ENCODE measurements around the gene BCO1.
A peak's percentile ranks its signal among the peaks of the same experiment; 100 is the strongest.

BCO1 gene

DNA sequence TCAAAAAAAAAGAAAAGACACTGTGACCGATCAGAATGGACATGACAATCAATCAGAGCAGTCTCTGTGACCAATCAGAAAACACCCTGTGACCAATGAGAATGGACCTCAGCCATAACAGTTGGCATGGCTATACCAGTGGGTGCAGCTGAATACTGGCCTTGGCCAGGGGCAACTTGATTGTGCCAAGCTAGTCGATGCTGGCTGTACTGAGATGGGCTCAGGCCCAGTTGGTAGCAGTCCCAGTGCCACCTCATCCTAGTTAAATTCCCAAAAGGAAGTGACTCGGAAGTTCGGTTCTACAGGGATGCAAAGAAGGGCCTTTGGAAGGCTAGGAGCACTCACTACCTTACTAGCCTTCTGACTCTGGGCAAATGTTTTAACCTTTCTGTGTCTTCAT, 37.2 kb upstream of the BCO1 start (continued):
- TF ChIP-seq MYNN (tag by site-specific recombination; IDR thresholded peaks at IDR 0.05; ENCODE audit: borderline replicate concordance) (no peak), ZNF423 (tag by site-specific recombination; IDR thresholded peaks at IDR 0.05) (no peak), ZNF24 (tag by site-specific recombination; IDR thresholded peaks at IDR 0.05) (no peak), ZNF133 (tag by site-specific recombination; IDR thresholded peaks at IDR 0.05) (no peak), HOXC10 (CRISPR knock-in tag; IDR thresholded peaks at IDR 0.05) (no peak), ZNF2 (tag by site-specific recombination; IDR thresholded peaks at IDR 0.05) (no peak)

DNA sequence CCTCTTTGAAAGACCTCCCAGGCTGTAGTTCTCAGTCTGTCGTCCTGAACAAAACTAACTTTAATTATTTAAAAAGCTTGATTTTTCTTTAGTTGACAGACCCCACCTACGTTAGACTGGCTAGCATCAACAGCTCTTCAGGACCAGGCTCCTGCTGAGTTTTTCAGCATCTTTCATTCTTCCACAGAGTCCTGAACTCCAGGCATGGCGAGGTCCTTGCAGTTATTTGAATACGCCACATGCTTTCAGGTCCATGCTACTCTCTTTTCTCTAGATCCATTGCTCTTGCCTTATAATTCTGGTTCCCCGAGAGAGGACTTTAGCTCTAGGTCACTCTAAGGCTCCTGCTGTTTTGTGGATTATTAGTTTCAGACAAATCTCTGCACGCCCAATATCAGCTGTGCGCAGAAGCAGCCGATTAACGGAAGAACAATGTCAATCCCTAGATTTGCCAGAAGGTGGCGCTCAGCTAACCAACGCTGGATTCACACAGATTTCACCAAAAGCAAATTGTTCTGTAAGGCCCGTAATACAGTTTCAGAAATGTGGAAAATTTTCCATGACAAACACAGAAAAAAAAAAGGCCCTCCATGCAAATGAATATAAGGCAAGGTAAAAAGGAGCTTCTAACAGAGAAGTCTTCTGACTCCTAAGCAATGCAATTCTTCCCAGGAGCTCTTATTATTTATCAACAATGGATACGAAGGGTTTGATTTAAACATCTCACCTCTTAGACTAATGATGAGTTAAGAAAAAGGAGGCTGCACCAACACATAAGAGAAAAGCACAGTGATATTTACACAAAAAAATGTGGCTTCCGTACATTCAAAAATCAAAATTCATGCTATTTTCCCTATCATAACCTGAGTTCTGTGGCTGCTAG, 33.5 kb upstream of the BCO1 start:
- Histone ChIP-seq H3K4me3 (ENCODE audit: low read depth, low read length) (no peak overlapping the region), H3K4me1 (ENCODE audit: control insufficient read depth, insufficient read depth, low read length) (no peaks in the 10 kb centered on the region), H3K27ac (ENCODE audit: extremely low read depth, low read depth, low read length) (no peak overlapping the region), H3K36me3 (ENCODE audit: control insufficient read depth in 2 of 2, insufficient read depth in 1 of 2, low read length in 2 of 2) (no peaks in the 10 kb centered on the region), H3K9me3 (ENCODE audit: control insufficient read depth, insufficient read depth, low read depth, low read length) (no peaks in the 10 kb centered on the region)
- ChIA-PET CTCF (interaction anchor here (0.5 to 2.6 kb wide), 44 partner anchors 8 to 1533 kb away, joined by 3 to 13 read pairs (median 4); partner anchors contain the start of genes BCO1 and GAN), POLR2A (interaction anchor here (0.5 kb wide), 1 partner anchor 444 kb away, joined by 3 read pairs; no protein-coding TSS in a partner anchor)
- no peak for TF ChIP-seq SP3 (tag by site-specific recombination; IDR thresholded peaks at IDR 0.05)
- peak; percentile 54 for TF ChIP-seq ZNF654 (tag by site-specific recombination; IDR thresholded peaks at IDR 0.05; ENCODE audit: low read depth)
- TF ChIP-seq, protein P1, sequence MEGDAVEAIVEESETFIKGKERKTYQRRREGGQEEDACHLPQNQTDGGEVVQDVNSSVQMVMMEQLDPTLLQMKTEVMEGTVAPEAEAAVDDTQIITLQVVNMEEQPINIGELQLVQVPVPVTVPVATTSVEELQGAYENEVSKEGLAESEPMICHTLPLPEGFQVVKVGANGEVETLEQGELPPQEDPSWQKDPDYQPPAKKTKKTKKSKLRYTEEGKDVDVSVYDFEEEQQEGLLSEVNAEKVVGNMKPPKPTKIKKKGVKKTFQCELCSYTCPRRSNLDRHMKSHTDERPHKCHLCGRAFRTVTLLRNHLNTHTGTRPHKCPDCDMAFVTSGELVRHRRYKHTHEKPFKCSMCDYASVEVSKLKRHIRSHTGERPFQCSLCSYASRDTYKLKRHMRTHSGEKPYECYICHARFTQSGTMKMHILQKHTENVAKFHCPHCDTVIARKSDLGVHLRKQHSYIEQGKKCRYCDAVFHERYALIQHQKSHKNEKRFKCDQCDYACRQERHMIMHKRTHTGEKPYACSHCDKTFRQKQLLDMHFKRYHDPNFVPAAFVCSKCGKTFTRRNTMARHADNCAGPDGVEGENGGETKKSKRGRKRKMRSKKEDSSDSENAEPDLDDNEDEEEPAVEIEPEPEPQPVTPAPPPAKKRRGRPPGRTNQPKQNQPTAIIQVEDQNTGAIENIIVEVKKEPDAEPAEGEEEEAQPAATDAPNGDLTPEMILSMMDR (tag by site-specific recombination; IDR thresholded peaks at IDR 0.05): 0 out of 2 replicates have a peak, but pooled peaks have one; percentile 21
- TF ChIP-seq GFI1B (tag by site-specific recombination; IDR thresholded peaks at IDR 0.05): peak; percentile 29; the same call in 1 of the 2 replicates
- no peak for TF ChIP-seq ZNF596 (tag by site-specific recombination; IDR thresholded peaks at IDR 0.05)

DNA sequence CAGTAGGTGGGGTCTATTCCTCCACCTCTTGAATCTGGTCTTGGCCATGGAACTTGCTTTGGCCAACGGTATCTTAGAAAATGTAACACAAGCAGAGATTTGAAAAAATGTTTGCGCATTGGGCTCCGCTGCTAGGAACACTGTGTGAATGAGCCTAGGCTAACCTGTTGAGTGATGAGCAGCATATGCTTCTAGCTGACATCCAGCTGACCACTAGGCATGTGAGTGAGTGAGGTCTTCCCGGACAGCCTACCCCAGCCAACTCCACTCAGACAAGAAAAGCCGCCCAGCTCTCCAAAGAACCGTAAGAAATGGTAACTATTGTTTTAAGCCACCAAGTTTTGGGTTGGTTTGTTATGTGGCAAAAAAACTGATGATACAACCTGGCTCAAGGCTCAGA, 31.4 kb upstream of the BCO1 start:
- POLR2A ChIA-PET: no interaction called here
- Histone ChIP-seq H3K9me3 (ENCODE audit: control insufficient read depth, insufficient read depth, low read depth, low read length) (no peaks in the 10 kb centered on the region), H3K27ac (ENCODE audit: extremely low read depth, low read depth, low read length) (no peak overlapping the region), H3K4me3 (ENCODE audit: low read depth, low read length) (no peak overlapping the region), H3K36me3 (ENCODE audit: control insufficient read depth in 2 of 2, insufficient read depth in 1 of 2, low read length in 2 of 2) (no peaks in the 10 kb centered on the region), H3K4me1 (ENCODE audit: control insufficient read depth, insufficient read depth, low read length) (no peaks in the 10 kb centered on the region)
- no peak for TF ChIP-seq ZNF169 (tag by site-specific recombination; IDR thresholded peaks at IDR 0.05)
- TF ChIP-seq ZNF132 (tag by site-specific recombination; IDR thresholded peaks at IDR 0.05; ENCODE audit: borderline replicate concordance): no peak
- TF ChIP-seq BCL11A (tag by site-specific recombination; IDR thresholded peaks at IDR 0.05; ENCODE audit: low read depth): no peak
- TF ChIP-seq, protein P2, sequence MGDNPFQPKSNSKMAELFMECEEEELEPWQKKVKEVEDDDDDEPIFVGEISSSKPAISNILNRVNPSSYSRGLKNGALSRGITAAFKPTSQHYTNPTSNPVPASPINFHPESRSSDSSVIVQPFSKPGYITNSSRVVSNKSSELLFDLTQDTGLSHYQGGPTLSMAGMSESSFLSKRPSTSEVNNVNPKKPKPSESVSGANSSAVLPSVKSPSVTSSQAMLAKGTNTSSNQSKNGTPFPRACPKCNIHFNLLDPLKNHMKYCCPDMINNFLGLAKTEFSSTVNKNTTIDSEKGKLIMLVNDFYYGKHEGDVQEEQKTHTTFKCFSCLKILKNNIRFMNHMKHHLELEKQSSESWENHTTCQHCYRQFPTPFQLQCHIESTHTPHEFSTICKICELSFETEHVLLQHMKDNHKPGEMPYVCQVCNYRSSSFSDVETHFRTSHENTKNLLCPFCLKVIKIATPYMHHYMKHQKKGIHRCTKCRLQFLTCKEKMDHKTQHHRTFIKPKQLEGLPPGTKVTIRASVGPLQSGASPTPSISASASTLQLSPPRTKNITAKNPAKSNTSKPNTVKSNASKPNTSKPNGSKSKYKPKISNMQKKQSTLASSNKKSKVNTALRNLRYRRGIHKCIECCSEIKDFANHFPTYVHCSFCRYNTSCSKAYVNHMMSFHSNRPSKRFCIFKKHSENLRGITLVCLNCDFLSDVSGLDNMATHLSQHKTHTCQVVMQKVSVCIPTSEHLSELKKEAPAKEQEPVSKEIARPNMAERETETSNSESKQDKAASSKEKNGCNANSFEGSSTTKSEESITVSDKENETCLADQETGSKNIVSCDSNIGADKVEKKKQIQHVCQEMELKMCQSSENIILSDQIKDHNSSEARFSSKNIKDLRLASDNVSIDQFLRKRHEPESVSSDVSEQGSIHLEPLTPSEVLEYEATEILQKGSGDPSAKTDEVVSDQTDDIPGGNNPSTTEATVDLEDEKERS (tag by site-specific recombination; IDR thresholded peaks at IDR 0.05): no peak
- TF ChIP-seq ZNF658 (tag by site-specific recombination; IDR thresholded peaks at IDR 0.05): no peak
- TF ChIP-seq BCL11B (tag by site-specific recombination; IDR thresholded peaks at IDR 0.05; ENCODE audit: low read depth): no peak
- no peak for TF ChIP-seq ZFP69B (tag by site-specific recombination; IDR thresholded peaks at IDR 0.05)
- TF ChIP-seq ZSCAN30 (tag by site-specific recombination; IDR thresholded peaks at IDR 0.05): no peak
- CTCF ChIA-PET: interaction anchor here (0.7 kb wide), 1 partner anchor 71 kb away, joined by 3 read pairs; no protein-coding TSS in a partner anchor

Data from HEK293 (cell line).